Testis (tissue), 3 donors: Measurements from ENCODE around the gene JUP. TPM values are rescaled to one million over a fixed set of nuclear protein-coding genes. Genes with fewer than 3 reads are reported as not detected.

ENCODE experiments used
- DNase-seq: peaks from one replicate; pipeline ENCODE4 v3.0.0-alpha.2; 2019
- H3K27ac ChIP-seq, 2 donors: fragments of 200-600 bp; sonication (generic); one replicate each; pipeline ENCODE4 v1.5.1; 2019
- H3K27me3 ChIP-seq: fragments of 200-600 bp; sonication (generic); one replicate; pipeline ENCODE4 v1.5.1; 2019
- H3K36me3 ChIP-seq: fragments of 200-600 bp; sonication (generic); one replicate; pipeline ENCODE4 v1.5.1; 2017; ENCODE audit warnings: low read depth; ENCODE audit errors: missing control alignments
- H3K4me1 ChIP-seq: fragments of 200-600 bp; sonication (generic); one replicate; pipeline ENCODE4 v1.5.1; 2019
- H3K4me3 ChIP-seq, 2 donors: fragments of 200-600 bp; sonication (generic); one replicate each; pipeline ENCODE4 v1.5.1; 2017 to 2019
- H3K9me3 ChIP-seq: fragments of 200-600 bp; sonication (generic); one replicate; pipeline ENCODE4 v1.5.1; 2017
- CTCF ChIP-seq, 3 experiments: fragments of 450-650 bp in 2 of 3; fragments of 200-600 bp in 1 of 3; sonication (generic) in 1 of 3; IDR thresholded peaks; one replicate each; pipeline ENCODE4 v1.5.1; 2016 to 2019; ENCODE audit warnings: antibody characterized with exemption in 3 of 3, mild to moderate bottlenecking in 2 of 3, moderate library complexity in 1 of 3
- POLR2A ChIP-seq: fragments of 450-650 bp; IDR thresholded peaks from one replicate; pipeline ENCODE4 v1.6.1; 2017; ENCODE audit warnings: antibody characterized with exemption, mild to moderate bottlenecking, moderate library complexity
- WGBS, 2 donors: methylation state at CpG; one replicate each; pipeline ENCODE4 v1.1.5; 2018; 5-methylcytosine and 5-hydroxymethylcytosine counted together
- intact Hi-C: fragments of 100-400 bp; cut with DNase I; formaldehyde crosslinking; loops from one replicate; pipeline ENCODE4 v1.15.1; 2023; ENCODE audit warnings: low total_unique reads
- polyA plus RNA-seq: library from polyadenylated mRNA; stranded (reverse); fragments of 350-450 nt; fragmentation: Illumina TruSeq; extraction: RNeasy Lipid Tissue Mini Kit (QIAGEN cat#74804); gene quantifications from one replicate; pipeline ENCODE4 v1.2.3, GENCODE V29; 2014; ENCODE audit warnings: low read depth, low replicate concordance; ENCODE audit not compliant: insufficient read depth
- total RNA-seq, 2 donors: library from RNA; depleted of rRNA; stranded (reverse); fragments of >200 nt; gene quantifications; one replicate each; pipeline ENCODE4 v1.2.3, GENCODE V29; 2016

The JUP gene
- total and polyA plus RNA-seq, 3 donors from 2014 or later: 22.5 to 38.9 (median 36.8) TPM

- no peaks in the 10 kb centered on the region for H3K27me3 ChIP-seq
- 80 to 88% methylated on average over 6 of the region's 6 CpGs for WGBS, 2 donors
- no peaks in the 10 kb centered on the region for H3K9me3 ChIP-seq
- no peak overlapping the region for H3K4me3 ChIP-seq
- TF ChIP-seq POLR2A: no peak
- TF ChIP-seq CTCF (IDR thresholded peaks at IDR 0.05): no peak
- no peak for DNase-seq
- intact Hi-C loops: no loop called here
- H3K27ac ChIP-seq: no peak overlapping the region
- no peaks in the 10 kb centered on the region for H3K36me3 ChIP-seq
- no peaks in the 10 kb centered on the region for H3K4me1 ChIP-seq
These were observed 24.1 kb downstream of the JUP start for GRCh38 chr17:41762391-41762790.

- no peak overlapping the region for H3K4me3 ChIP-seq
- intact Hi-C loops: no loop called here
- 91 to 93% methylated on average over 6 of the region's 6 CpGs for WGBS, 2 donors
- no peaks in the 10 kb centered on the region for H3K36me3 ChIP-seq
- TF ChIP-seq CTCF (IDR thresholded peaks at IDR 0.05): no peak
- no peak for TF ChIP-seq POLR2A
- no peaks in the 10 kb centered on the region for H3K4me1 ChIP-seq
- no peaks in the 10 kb centered on the region for H3K9me3 ChIP-seq
- H3K27ac ChIP-seq: no peak overlapping the region
- no peaks in the 10 kb centered on the region for H3K27me3 ChIP-seq
- DNase-seq: no peak
These were observed 25.6 kb downstream of the JUP start for GRCh38 chr17:41760878-41761277.

- no peak for DNase-seq
- WGBS, 2 donors: 85% methylated on average over 8 to 9 of the region's 9 CpGs
- Histone ChIP-seq H3K27ac (no peak overlapping the region), H3K9me3 (no peaks in the 10 kb centered on the region), H3K36me3 (no peaks in the 10 kb centered on the region), H3K27me3 (no peaks in the 10 kb centered on the region), H3K4me3 (no peak overlapping the region), H3K4me1 (no peaks in the 10 kb centered on the region)
- TF ChIP-seq POLR2A (no peak), CTCF (IDR thresholded peaks at IDR 0.05) (no peak)
- intact Hi-C loops: no loop called here
These were observed 27.9 kb downstream of the JUP start for GRCh38 chr17:41758601-41759000.

- 81 to 93% methylated on average over 11 to 12 of the region's 12 CpGs for WGBS, 2 donors
- no peaks in the 10 kb centered on the region for H3K4me1 ChIP-seq
- no peaks in the 10 kb centered on the region for H3K27me3 ChIP-seq
- H3K36me3 ChIP-seq: no peaks in the 10 kb centered on the region
- no peak for DNase-seq
- H3K4me3 ChIP-seq: no peak overlapping the region
- TF ChIP-seq CTCF (IDR thresholded peaks at IDR 0.05) (no peak), POLR2A (no peak)
- H3K9me3 ChIP-seq: no peaks in the 10 kb centered on the region
- intact Hi-C loops: no loop called here
- no peak overlapping the region for H3K27ac ChIP-seq
These were observed 32.4 kb downstream of the JUP start for GRCh38 chr17:41754066-41754465.

DNA sequence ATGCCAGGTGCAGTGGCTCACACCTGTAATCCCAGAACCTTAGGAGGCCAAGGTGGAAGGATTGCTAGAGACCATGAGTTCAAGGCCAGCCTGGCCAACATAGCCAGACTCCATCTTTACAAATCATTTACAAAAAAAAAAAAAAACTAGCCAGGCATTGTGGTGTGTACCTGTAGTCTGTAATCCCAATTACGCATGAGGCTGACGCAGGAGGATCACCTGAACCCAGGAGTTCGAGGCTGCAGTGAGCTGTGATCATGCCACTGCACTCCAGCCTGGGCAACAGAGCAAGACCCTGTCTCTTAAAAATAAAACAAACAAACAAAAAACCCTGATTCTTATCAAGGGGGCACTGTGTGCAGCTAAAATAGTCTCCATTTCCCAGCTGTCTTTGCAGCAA is 35.2 kb downstream of the JUP start:
- no peaks in the 10 kb centered on the region for H3K27me3 ChIP-seq
- no peak overlapping the region for H3K27ac ChIP-seq
- H3K4me3 ChIP-seq: no peak overlapping the region
- no peaks in the 10 kb centered on the region for H3K4me1 ChIP-seq
- WGBS, 2 donors: 65 to 73% methylated on average over 3 of the region's 3 CpGs
- H3K36me3 ChIP-seq: no peaks in the 10 kb centered on the region
- no peak for DNase-seq
- no peak for TF ChIP-seq CTCF (IDR thresholded peaks at IDR 0.05)
- TF ChIP-seq POLR2A: no peak
- no peaks in the 10 kb centered on the region for H3K9me3 ChIP-seq
- intact Hi-C loops: no loop called here
